Muscle of back (tissue), 11 donors: ENCODE measurements around the gene MRPL37. TPM values are rescaled to one million over a fixed set of nuclear protein-coding genes. Genes with fewer than 3 reads are reported as not detected.
A peak's percentile ranks its signal among the peaks of the same experiment; 100 is the strongest.
"Not testable (repeated sequence)": the region's sequence is repeated elsewhere in the genome, so short reads cannot be mapped to it uniquely, and the experiment has no call there.

Experiments used
- DNase-seq, 3 donors: peaks; one replicate each; pipeline versions ENCODE4 v3.0.0 to v3.0.0-alpha.2; 2013
- polyA plus RNA-seq, 10 donors: library from polyadenylated mRNA; unstranded; fragments of 120-200 nt; gene quantifications; one replicate each; pipeline ENCODE4 v1.2.1, GENCODE V29; 2013; ENCODE audit not compliant: insufficient read length in 10 of 10

The MRPL37 gene
- polyA plus RNA-seq, 10 donors: 54.6 to 64.7 (median 62.6) TPM

- peak in 1 of 3 donors; percentile 36 for DNase-seq
Observed at GRCh38 chr1:54218883-54219687, 19.1 kb downstream of the MRPL37 start.

GRCh38 chr1:54219688-54220003, 19.7 kb downstream of the MRPL37 start:
- no peak for DNase-seq

GRCh38 chr1:54220004-54220811, 20.2 kb downstream of the MRPL37 start:
- DNase-seq: peak; percentile 46 to 85 (median 56)

GRCh38 chr1:54221113-54221834, 21.3 kb downstream of the MRPL37 start:
- DNase-seq: no peak

GRCh38 chr1:54221867-54222484, 22.0 kb downstream of the MRPL37 start:
- DNase-seq: no peak

GRCh38 chr1:54222711-54223110, 22.7 kb downstream of the MRPL37 start:
- no peak for DNase-seq

GRCh38 chr1:54223441-54224202, 23.7 kb downstream of the MRPL37 start:
- peak in 1 of 3 donors; percentile 44 for DNase-seq

- no peak for DNase-seq
Observed at GRCh38 chr1:54224233-54224632, 24.3 kb downstream of the MRPL37 start.

- DNase-seq: no peak
Observed at GRCh38 chr1:54225378-54225777, 25.4 kb downstream of the MRPL37 start.

- no peak for DNase-seq
Observed at GRCh38 chr1:54225986-54226559, 26.1 kb downstream of the MRPL37 start.

- DNase-seq: no peak
Observed at GRCh38 chr1:54227091-54227602, 27.2 kb downstream of the MRPL37 start.

GRCh38 chr1:54227891-54228310, 27.9 kb downstream of the MRPL37 start:
- DNase-seq: no peak

- DNase-seq: no peak
Observed at GRCh38 chr1:54228638-54229079, 28.7 kb downstream of the MRPL37 start.

GRCh38 chr1:54229281-54229891, 29.4 kb downstream of the MRPL37 start:
- DNase-seq: peak; percentile 34 to 66 (median 59)

GRCh38 chr1:54230507-54231339, 30.8 kb downstream of the MRPL37 start:
- DNase-seq: no peak

GRCh38 chr1:54233196-54233595, 33.2 kb downstream of the MRPL37 start:
- DNase-seq: not testable (repeated sequence)

- no peak for DNase-seq
Observed at GRCh38 chr1:54234284-54234683, 34.3 kb downstream of the MRPL37 start.

GRCh38 chr1:54237586-54237985, 37.6 kb downstream of the MRPL37 start:
- DNase-seq: no peak
